Skin of body (tissue), 2 donors: ENCODE measurements around the gene MLANA. TPM values are rescaled to one million over a fixed set of nuclear protein-coding genes. Genes with fewer than 3 reads are reported as not detected.

ENCODE experiments used
- DNase-seq: peaks from one replicate; lab custom pipeline; 2025; lab: John Stamatoyannopoulos, UW
- total RNA-seq: library from RNA; depleted of rRNA; stranded (reverse); fragments of >200 nt; gene quantifications from one replicate; pipeline ENCODE4 v1.2.3, GENCODE V29; 2014

MLANA gene
- total RNA-seq, 1 donor from 2014 or later = 6.5 TPM

DNA sequence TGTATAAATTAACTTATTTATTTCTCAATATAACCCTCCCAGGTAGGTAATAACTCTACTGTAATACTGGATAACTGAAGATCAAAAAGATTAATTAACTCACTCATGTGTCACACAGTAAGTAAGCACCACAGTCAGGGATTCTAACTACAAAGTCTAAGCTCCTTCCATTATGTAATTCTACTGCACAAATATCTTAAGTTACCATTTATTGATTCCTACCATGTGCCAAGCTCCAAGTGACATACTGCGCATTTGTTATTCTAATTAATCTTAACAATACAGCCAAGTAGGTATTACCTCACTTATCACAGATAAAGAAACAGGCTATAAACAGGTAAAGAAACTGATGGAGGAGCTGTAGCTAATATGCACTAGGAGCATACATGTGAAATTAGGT, 66.5 kb downstream of the MLANA start:
- DNase-seq = no peak

DNA sequence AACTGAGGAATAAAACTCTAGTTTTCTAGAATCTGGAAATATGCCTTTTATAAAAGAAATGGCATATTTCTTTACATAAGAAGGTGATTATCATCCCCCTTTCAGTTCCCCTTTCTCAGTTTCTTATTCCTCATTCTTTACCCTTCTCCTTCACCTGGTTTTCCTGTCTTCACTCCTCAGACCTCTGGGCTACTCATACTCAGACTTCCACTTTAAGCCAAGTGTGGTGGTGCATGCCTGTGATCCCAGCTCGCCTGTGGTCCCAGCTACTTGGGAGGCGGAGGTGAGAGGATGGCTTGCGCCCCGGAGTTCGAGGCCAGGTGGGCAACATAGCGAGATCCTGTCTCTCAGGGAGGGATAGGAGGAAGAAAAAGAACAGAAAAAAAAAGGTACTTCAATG, 67.6 kb downstream of the MLANA start:
- DNase-seq = no peak

Other genes starting within 250 kb of the MLANA start
- 23.7 TPM for gene ERMP1, start 57.8 kb upstream of the MLANA start, total RNA-seq
- 27.2 TPM for gene RANBP6, start 124.7 kb downstream of the MLANA start, total RNA-seq